Measurements from ENCODE around the gene ZBED2.

GRCh38 chr3:111571907-111572460, 23.2 kb downstream of the ZBED2 start:
- TF ChIP-seq CTCF (optimal IDR thresholded peaks at IDR 0.05 in 1 of 3, IDR thresholded peaks at IDR 0.05 in 1 of 3, conservative IDR thresholded peaks at IDR 0.05 in 1 of 3; ENCODE audit: extremely low read depth in 1 of 3, insufficient read depth in 2 of 3, low read length in 3 of 3) (no peak), EZH2 (IDR thresholded peaks at IDR 0.05; ENCODE audit: low read length) (no peak)

Data from keratinocyte (primary cell).